ENCODE measurements around the gene MINDY4.
"Not testable (repeated sequence)": the region's sequence is repeated elsewhere in the genome, so short reads cannot be mapped to it uniquely, and the experiment has no call there.

The MINDY4 gene

GRCh38 chr7:30799976-30800661 lies 28.9 kb downstream of the MINDY4 start:
- DNase-seq (ENCODE audit: insufficient read length, low spot score) (no peak), FAIRE-seq (no peak)

DNA sequence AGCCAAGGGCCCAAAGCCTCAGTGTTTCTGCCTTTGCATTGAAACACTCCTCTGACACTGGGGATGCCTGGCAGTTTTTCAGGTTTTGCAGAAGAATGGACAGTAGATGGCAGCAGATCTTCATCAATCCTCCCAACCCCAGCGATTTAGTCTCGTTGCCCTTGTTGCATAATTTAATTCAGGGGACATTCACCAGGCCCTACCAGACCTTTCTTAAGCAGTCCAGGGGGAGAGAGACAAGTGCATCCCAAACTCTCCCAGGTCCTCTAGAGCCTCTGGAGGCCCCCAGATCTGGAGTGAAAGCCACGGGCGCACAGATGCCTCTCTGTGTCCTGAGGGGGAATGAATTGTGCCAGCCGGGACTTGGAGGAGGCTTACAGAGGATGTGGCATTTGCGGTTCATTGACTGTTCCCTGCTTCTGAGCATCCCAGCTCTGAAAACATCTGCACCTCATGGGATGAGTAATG lies 29.6 kb downstream of the MINDY4 start:
- peak; percentile 84 for DNase-seq (ENCODE audit: insufficient read length, low spot score)
- no peak for FAIRE-seq

GRCh38 chr7:30802812-30803211 lies 31.6 kb downstream of the MINDY4 start:
- DNase-seq (ENCODE audit: insufficient read length, low spot score) (no peak), FAIRE-seq (no peak)

GRCh38 chr7:30804078-30804661 lies 33.0 kb downstream of the MINDY4 start:
- FAIRE-seq (no peak), DNase-seq (ENCODE audit: insufficient read length, low spot score) (no peak)

DNA sequence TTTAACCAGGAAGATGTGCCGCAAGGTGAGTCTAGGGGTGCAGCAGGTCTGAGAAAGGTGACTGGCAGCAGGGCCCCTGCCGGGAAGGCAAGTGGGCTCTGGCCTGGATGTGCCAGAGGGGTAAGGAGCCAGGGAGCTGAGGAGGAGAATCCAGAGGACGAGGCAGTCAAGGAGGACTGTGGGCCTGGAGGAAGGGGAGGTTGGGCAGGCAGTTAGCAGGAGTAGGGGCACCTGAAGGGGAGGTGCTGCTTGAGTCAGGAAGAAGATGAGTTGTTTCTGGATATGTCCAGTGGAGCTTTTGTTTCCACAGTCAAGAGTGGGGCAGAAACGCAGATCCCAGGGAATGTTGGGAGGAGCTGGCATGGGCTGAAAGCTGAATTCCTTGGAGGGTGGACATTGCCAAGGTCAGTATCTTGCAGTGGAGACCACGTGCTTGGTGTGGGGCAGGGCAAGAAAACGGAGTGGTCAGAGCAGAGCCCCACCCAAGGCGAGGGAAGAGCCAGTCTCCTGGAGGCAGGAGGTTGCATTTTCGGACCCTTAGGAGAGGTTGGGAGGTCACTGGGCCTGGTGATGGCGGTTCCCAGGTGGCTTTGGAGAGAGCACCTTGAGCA lies 34.0 kb downstream of the MINDY4 start:
- DNase-seq (ENCODE audit: insufficient read length, low spot score) (no peak), FAIRE-seq (no peak)

- FAIRE-seq (no peak), DNase-seq (ENCODE audit: insufficient read length, low spot score) (no peak)
Measured at GRCh38 chr7:30805931-30806330, 34.7 kb downstream of the MINDY4 start.

DNA sequence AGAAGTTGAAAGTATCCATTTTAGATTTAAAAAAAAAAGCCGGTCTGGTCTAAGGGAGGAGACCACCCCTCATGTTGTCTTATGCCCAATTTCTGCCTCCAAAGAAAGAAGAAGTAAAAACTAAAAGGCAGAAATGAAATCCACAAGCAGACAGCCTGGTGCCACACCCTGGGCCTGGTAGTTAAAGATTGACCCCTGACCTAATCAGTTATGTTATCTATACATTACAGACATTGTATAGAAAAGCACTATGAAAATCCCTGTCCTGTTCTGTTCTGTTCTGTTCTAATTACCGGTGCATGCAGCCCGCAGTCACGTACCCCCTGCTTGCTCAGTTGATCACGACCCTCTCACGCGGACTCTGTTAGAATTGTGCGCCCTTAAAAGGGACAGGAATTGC lies 36.3 kb downstream of the MINDY4 start:
- not testable (repeated sequence) for DNase-seq (ENCODE audit: insufficient read length, low spot score); FAIRE-seq

DNA sequence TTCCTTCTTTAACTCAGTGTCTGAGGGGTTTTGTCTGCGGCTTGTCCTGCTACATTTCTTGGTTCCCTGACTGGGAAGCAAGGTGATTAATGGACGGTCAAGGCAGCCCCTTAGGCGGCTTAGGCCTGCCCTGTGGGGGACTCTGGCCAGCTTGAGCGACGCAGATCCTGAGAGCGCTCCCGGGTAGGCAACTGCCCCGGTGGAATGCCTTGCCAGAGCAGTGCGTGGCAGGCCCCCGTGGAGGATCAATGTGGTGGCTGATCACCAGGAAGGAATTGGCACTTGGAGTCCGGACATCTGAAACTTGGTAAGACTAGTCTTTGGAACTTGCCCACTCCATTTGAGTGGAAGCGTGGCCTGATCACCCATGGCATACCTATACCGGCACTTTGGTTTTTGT lies 36.7 kb downstream of the MINDY4 start:
- FAIRE-seq; DNase-seq (ENCODE audit: insufficient read length, low spot score): not testable (repeated sequence)

GRCh38 chr7:30810986-30811385 lies 39.8 kb downstream of the MINDY4 start:
- FAIRE-seq: no peak

GRCh38 chr7:30812676-30813075 lies 41.5 kb downstream of the MINDY4 start:
- FAIRE-seq (no peak), DNase-seq (ENCODE audit: insufficient read length, low spot score) (no peak)

More at GRCh38 chr7:30810986-30811385, 39.8 kb downstream of the MINDY4 start:
- DNase-seq (ENCODE audit: insufficient read length, low spot score): no peak

GRCh38 chr7:30813466-30813865 lies 42.2 kb downstream of the MINDY4 start:
- FAIRE-seq: no peak

GRCh38 chr7:30814700-30815387 lies 43.6 kb downstream of the MINDY4 start:
- no peak for DNase-seq (ENCODE audit: insufficient read length, low spot score)
- FAIRE-seq: no peak

More at GRCh38 chr7:30813466-30813865, 42.2 kb downstream of the MINDY4 start:
- no peak for DNase-seq (ENCODE audit: insufficient read length, low spot score)

- FAIRE-seq (no peak), DNase-seq (ENCODE audit: insufficient read length, low spot score) (no peak)
Measured at GRCh38 chr7:30815388-30815854, 44.2 kb downstream of the MINDY4 start.

DNA sequence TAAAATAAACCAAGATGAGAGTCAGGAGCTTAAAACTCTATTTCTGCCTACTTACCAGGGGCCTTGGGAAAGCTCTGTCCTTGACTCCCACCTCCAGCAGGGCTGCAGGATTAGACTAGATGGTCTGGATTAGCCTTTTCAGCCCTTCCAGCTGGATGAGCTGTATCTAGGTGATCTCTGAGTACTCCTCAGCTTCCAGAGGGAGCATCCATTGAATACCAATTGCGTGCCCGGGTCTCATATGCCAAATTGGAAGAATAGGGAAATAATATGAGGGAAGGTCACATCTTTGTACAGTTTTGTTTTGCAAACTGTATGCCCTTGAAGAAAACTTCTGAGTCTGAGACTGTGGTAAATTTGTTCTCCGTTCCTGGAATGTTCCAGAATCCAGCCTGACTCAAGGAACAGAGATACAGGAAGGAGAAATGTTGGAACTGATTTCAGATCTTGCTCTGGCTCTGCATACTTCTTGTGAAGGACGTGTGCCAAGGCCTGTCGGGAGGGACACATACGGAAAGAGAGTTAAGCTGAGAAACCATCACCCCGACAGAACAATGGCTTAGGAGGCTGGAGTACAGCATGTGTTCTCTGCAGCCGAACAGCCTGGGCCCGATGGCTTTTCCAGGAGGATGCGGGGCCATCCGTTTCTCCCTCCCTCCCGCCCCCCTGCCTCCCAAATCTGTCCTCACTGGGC lies 44.9 kb downstream of the MINDY4 start:
- no peak for FAIRE-seq
- DNase-seq (ENCODE audit: insufficient read length, low spot score): no peak

GRCh38 chr7:30816645-30817370 lies 45.6 kb downstream of the MINDY4 start:
- no peak for DNase-seq (ENCODE audit: insufficient read length, low spot score)
- no peak for FAIRE-seq

- peak; percentile 26 for DNase-seq (ENCODE audit: insufficient read length, low spot score)
- FAIRE-seq: no peak
Measured at GRCh38 chr7:30817371-30817767, 46.2 kb downstream of the MINDY4 start.

GRCh38 chr7:30824821-30825720 lies 53.9 kb downstream of the MINDY4 start:
- no peak for DNase-seq (ENCODE audit: insufficient read length, low spot score)
- no peak for FAIRE-seq

DNA sequence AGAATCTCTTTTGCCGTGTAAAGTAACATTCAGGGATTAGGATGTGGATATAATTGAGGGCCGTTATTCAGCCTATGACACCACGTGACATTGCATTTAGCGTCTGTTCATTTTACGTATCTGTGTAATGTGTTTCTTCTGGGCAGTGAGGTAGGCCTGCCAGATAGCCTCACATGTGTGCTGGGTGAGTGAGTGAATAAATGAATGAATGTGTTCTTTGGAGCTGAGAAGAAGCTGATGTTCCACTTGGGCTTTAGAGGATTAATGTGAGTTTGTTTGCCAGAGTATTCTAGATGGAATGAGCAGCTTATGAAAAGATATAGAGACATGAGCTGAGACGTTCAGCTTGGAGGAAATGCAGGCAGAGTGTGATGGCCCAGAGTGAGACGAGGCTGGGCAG lies 55.0 kb downstream of the MINDY4 start:
- DNase-seq (ENCODE audit: insufficient read length, low spot score) (no peak), FAIRE-seq (no peak)

- no peak for DNase-seq (ENCODE audit: insufficient read length, low spot score)
- no peak for FAIRE-seq
Measured at GRCh38 chr7:30828591-30828990, 57.4 kb downstream of the MINDY4 start.
